ENCODE results near the gene TBC1D1.
A peak's percentile ranks its signal among the peaks of the same experiment; 100 is the strongest.

The TBC1D1 gene

DNA sequence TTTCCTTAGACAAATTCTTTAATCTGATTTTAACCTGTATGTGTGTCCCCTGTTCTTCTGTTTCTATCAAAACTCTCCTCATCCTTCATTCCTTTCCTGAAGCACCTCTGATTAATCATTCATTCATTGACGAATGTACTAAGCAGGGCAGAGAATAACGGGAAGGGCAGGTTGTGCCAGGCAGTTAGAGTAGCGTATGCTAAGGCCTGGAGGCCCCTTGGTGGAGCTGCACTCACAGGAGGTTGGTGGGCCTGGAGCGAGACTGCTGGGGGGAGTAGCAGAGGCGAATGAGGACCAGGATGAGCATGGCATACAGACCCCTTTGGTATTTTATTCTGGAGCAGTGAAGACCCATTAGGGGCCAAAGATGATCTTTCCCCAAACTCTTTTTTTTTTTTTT is 91.9 kb downstream of the TBC1D1 start (continued):
- TF ChIP-seq, protein P1, sequence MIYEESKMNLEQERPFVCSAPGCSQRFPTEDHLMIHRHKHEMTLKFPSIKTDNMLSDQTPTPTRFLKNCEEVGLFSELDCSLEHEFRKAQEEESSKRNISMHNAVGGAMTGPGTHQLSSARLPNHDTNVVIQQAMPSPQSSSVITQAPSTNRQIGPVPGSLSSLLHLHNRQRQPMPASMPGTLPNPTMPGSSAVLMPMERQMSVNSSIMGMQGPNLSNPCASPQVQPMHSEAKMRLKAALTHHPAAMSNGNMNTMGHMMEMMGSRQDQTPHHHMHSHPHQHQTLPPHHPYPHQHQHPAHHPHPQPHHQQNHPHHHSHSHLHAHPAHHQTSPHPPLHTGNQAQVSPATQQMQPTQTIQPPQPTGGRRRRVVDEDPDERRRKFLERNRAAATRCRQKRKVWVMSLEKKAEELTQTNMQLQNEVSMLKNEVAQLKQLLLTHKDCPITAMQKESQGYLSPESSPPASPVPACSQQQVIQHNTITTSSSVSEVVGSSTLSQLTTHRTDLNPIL (CRISPR knock-in tag; IDR thresholded peaks at IDR 0.05; ENCODE audit: low read depth): no peak
- TF ChIP-seq ZNF8 (CRISPR knock-in tag; IDR thresholded peaks at IDR 0.05) (no peak), GLIS3 (CRISPR knock-in tag; IDR thresholded peaks at IDR 0.05) (no peak), ARNTL (CRISPR knock-in tag; IDR thresholded peaks at IDR 0.05; ENCODE audit: borderline replicate concordance, low read depth) (no peak), BACH2 (CRISPR knock-in tag; IDR thresholded peaks at IDR 0.05; ENCODE audit: borderline replicate concordance) (no peak), ZFP30 (CRISPR knock-in tag; IDR thresholded peaks at IDR 0.05) (no peak)

DNA sequence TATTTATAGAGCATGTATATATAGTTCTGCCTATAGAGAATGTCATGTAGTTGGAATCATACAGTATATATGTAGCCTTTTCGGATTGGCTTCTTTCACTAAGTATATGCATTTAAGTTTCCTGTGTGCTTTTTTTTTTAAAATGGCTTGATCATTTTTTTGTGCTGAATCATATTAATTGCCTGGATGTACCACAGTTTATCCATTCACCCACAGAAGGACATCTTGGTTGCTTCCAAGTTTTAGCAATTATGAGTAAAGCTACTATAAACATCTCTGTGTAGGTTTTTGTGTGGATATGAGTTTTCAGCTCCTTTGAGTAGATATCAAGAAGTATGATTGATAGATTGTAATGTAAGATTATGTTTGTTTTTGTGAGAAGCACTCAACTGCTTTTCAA is 93.1 kb downstream of the TBC1D1 start:
- TF ChIP-seq CSDC2 (CRISPR knock-in tag; IDR thresholded peaks at IDR 0.05): no peak
- TF ChIP-seq, protein P2, sequence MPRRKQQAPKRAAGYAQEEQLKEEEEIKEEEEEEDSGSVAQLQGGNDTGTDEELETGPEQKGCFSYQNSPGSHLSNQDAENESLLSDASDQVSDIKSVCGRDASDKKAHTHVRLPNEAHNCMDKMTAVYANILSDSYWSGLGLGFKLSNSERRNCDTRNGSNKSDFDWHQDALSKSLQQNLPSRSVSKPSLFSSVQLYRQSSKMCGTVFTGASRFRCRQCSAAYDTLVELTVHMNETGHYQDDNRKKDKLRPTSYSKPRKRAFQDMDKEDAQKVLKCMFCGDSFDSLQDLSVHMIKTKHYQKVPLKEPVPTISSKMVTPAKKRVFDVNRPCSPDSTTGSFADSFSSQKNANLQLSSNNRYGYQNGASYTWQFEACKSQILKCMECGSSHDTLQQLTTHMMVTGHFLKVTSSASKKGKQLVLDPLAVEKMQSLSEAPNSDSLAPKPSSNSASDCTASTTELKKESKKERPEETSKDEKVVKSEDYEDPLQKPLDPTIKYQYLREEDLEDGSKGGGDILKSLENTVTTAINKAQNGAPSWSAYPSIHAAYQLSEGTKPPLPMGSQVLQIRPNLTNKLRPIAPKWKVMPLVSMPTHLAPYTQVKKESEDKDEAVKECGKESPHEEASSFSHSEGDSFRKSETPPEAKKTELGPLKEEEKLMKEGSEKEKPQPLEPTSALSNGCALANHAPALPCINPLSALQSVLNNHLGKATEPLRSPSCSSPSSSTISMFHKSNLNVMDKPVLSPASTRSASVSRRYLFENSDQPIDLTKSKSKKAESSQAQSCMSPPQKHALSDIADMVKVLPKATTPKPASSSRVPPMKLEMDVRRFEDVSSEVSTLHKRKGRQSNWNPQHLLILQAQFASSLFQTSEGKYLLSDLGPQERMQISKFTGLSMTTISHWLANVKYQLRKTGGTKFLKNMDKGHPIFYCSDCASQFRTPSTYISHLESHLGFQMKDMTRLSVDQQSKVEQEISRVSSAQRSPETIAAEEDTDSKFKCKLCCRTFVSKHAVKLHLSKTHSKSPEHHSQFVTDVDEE (CRISPR knock-in tag; IDR thresholded peaks at IDR 0.05): no peak
- no peak for TF ChIP-seq RARB (CRISPR knock-in tag; IDR thresholded peaks at IDR 0.05)
- TF ChIP-seq ZFP30 (CRISPR knock-in tag; IDR thresholded peaks at IDR 0.05): no peak
- TF ChIP-seq ZNF8 (CRISPR knock-in tag; IDR thresholded peaks at IDR 0.05): peak; percentile 94
- no peak for TF ChIP-seq ZNF70 (CRISPR knock-in tag; IDR thresholded peaks at IDR 0.05)
- no peak for ATAC-seq

DNA sequence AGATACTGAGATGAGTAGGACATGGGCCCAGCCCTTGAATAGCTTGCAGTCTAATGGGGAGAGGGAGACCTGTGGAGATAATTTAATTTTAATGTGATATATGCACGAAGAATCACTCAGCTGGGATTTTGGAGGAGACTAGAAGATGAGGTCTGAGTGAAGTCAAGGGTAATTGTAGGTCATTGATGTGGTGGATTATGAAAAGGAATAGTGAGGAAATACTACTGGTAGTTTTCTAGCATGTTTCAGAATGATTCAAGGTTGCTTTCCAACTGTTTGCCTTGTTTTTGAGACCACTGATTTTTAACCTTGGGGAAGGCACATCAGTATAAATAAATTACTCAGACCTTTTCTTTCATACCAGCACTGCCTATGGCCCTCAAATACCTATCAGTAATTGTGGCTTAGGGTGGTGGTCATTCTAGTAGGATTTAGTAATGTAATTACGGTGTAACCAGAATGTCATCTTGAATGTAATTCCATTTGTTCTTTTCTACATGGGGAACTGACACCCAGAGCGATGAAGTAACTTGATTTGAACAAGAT is 94.9 kb downstream of the TBC1D1 start:
- TF ChIP-seq, protein P3, sequence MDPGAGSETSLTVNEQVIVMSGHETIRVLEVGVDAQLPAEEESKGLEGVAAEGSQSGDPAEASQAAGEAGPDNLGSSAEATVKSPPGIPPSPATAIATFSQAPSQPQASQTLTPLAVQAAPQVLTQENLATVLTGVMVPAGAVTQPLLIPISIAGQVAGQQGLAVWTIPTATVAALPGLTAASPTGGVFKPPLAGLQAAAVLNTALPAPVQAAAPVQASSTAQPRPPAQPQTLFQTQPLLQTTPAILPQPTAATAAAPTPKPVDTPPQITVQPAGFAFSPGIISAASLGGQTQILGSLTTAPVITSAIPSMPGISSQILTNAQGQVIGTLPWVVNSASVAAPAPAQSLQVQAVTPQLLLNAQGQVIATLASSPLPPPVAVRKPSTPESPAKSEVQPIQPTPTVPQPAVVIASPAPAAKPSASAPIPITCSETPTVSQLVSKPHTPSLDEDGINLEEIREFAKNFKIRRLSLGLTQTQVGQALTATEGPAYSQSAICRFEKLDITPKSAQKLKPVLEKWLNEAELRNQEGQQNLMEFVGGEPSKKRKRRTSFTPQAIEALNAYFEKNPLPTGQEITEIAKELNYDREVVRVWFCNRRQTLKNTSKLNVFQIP (CRISPR knock-in tag; IDR thresholded peaks at IDR 0.05; ENCODE audit: borderline replicate concordance, low read depth): no peak
- ATAC-seq: peak; percentile 43; the same call in 1 of the 3 replicates

DNA sequence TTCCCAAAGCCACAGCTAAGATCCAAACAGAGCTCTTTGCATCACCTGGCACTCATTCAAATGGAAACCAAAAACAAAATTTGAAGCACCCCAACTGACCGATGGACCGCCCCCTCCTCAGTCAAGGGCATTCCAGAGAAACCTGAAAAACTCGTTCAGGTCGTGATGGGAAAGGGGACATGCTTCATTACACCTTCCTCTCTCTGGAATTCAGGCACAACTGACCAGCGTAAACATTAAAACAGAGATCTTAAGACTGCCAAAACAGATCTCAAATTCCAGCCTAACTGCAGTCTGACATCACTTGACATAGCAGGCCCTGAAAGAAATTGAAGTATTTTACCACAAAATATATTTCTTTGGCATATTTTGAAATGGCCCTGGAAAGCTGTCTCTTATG is 97.8 kb downstream of the TBC1D1 start:
- ATAC-seq: no peak
- TF ChIP-seq ZNF565 (CRISPR knock-in tag; conservative IDR thresholded peaks at IDR 0.05; ENCODE audit: low read depth): no peak
- no peak for TF ChIP-seq BACH2 (CRISPR knock-in tag; IDR thresholded peaks at IDR 0.05; ENCODE audit: borderline replicate concordance)
- TF ChIP-seq TCF4 (CRISPR knock-in tag; IDR thresholded peaks at IDR 0.05; ENCODE audit: borderline replicate concordance): no peak
- TF ChIP-seq PPARA (CRISPR knock-in tag; IDR thresholded peaks at IDR 0.05; ENCODE audit: borderline replicate concordance): no peak
- TF ChIP-seq SNAI2 (CRISPR knock-in tag; IDR thresholded peaks at IDR 0.05): no peak
- no peak for TF ChIP-seq CSDC2 (CRISPR knock-in tag; IDR thresholded peaks at IDR 0.05)
- no peak for TF ChIP-seq ARNTL (CRISPR knock-in tag; IDR thresholded peaks at IDR 0.05; ENCODE audit: borderline replicate concordance, low read depth)
- no peak for TF ChIP-seq TOX (CRISPR knock-in tag; IDR thresholded peaks at IDR 0.05; ENCODE audit: borderline replicate concordance)

DNA sequence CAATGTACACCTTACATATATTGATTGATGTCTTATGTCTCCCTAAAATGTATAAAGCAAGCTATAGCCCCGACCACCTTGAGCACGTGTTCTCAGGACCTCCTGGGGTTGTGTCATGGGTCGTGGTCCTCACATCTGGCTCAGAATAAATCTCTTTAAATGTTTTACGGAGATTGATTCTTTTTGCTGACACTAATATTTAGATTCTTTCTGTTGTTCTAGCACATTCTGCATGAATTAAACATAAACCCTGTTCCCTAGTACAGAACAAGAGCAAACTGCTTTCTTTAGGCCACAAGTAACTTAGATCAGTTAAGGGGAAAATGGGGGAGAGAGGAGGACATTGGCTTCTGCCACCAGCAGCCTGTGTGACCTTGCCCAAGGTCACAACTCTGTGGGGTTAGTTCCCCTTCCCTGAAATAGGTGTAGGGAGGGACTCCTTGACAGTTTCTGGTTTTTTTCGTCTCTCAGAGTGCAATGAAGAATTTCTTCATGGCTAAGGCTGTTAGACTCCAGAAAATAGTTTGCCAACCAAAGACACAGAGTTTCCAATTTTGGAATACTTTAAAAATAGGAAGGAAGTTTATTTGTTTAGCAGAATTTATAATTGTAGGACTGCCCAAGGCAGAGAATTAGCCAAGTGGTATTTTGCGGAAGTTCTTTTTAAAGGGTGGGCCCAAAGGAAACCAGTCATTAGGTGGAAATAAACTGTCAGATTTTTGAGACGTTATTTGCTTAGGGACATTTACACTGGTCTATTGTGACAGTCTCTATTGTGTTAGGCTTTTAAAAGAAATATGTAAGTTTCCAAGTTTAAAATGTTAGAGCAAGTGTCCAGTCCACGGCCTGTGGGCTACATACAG is 98.7 kb downstream of the TBC1D1 start:
- no peak for ATAC-seq
- TF ChIP-seq TOX (CRISPR knock-in tag; IDR thresholded peaks at IDR 0.05; ENCODE audit: borderline replicate concordance) (no peak), RARB (CRISPR knock-in tag; IDR thresholded peaks at IDR 0.05) (no peak), PPARA (CRISPR knock-in tag; IDR thresholded peaks at IDR 0.05; ENCODE audit: borderline replicate concordance) (no peak), ARNTL (CRISPR knock-in tag; IDR thresholded peaks at IDR 0.05; ENCODE audit: borderline replicate concordance, low read depth) (no peak), ZFP30 (CRISPR knock-in tag; IDR thresholded peaks at IDR 0.05) (no peak), ESRRG (CRISPR knock-in tag; IDR thresholded peaks at IDR 0.05) (no peak), ZFP3 (CRISPR knock-in tag; IDR thresholded peaks at IDR 0.05) (no peak), CSDC2 (CRISPR knock-in tag; IDR thresholded peaks at IDR 0.05) (no peak)
- TF ChIP-seq, protein P4, sequence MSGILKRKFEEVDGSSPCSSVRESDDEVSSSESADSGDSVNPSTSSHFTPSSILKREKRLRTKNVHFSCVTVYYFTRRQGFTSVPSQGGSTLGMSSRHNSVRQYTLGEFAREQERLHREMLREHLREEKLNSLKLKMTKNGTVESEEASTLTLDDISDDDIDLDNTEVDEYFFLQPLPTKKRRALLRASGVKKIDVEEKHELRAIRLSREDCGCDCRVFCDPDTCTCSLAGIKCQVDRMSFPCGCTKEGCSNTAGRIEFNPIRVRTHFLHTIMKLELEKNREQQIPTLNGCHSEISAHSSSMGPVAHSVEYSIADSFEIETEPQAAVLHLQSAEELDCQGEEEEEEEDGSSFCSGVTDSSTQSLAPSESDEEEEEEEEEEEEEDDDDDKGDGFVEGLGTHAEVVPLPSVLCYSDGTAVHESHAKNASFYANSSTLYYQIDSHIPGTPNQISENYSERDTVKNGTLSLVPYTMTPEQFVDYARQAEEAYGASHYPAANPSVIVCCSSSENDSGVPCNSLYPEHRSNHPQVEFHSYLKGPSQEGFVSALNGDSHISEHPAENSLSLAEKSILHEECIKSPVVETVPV (CRISPR knock-in tag; IDR thresholded peaks at IDR 0.05): no peak
